GM12878 (cell line): ENCODE measurements around the gene CHPT1.

Source experiments
- CTCF ChIP-seq, 3 experiments: IDR thresholded peaks in 2 of 3; conservative IDR thresholded peaks in 1 of 3; 2 replicates each; pipeline ENCODE4 v1.5.1; 2011; ENCODE audit warnings: low read depth in 3 of 3, low read length in 3 of 3, mild to moderate bottlenecking in 3 of 3, control low read depth in 2 of 3, moderate library complexity in 2 of 3, inconsistent platforms in 1 of 3, mixed read lengths in 1 of 3; ENCODE audit not compliant: control insufficient read depth in 2 of 3, insufficient read depth in 1 of 3; ENCODE audit errors: extremely low read depth in 1 of 3
- KDM1A ChIP-seq: fragments of 200-600 bp; sonication (generic); IDR thresholded peaks from 2 replicates; pipeline ENCODE4 v1.6.1; 2016; ENCODE audit warnings: borderline replicate concordance
- NRF1 ChIP-seq: conservative IDR thresholded peaks from 2 replicates; pipeline ENCODE4 v1.6.1; 2011; ENCODE audit warnings: mild to moderate bottlenecking, low read depth, low read length, improper control_type of control experiment
- POU2F2 ChIP-seq: IDR thresholded peaks from 3 replicates; pipeline ENCODE4 v1.6.1; 2011; ENCODE audit warnings: low read depth, mild to moderate bottlenecking, low read length, borderline replicate concordance
- TCF7 ChIP-seq: IDR thresholded peaks from 2 replicates; pipeline ENCODE4 v1.6.1; 2014; ENCODE audit warnings: antibody characterized with exemption, borderline replicate concordance
- ZNF274 ChIP-seq: IDR thresholded peaks from one replicate; pipeline ENCODE4 v1.8.0; 2011; ENCODE audit not compliant: insufficient read length, insufficient read depth
- TF ChIP-seq, protein P1 (sequence below): IDR thresholded peaks from 2 replicates; pipeline ENCODE4 v1.6.1; 2012; ENCODE audit warnings: low read length, inconsistent platforms

DNA sequence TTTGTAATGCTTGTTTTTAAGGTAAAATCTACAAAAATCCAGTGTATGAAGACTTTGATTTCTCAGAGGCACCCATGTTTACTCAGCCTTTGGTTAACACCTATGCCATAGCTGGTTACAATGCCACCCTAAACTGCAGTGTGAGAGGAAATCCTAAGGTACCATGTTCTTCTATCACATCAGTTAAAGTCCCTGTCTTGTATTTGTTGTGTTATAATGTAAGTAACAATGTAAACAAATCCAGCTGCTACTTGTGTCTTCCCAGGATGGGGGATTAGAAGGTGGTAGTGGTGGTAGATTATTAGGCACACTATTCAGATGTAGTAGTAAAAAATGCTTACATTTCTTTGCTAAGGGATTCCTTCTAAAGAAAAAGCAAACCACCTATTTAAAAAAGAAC lies 19.4 kb upstream of the CHPT1 start:
- TF ChIP-seq CTCF (IDR thresholded peaks at IDR 0.05 in 2 of 3, conservative IDR thresholded peaks at IDR 0.05 in 1 of 3; ENCODE audit: control insufficient read depth in 2 of 3, extremely low read depth in 1 of 3, insufficient read depth in 1 of 3, low read depth in 3 of 3, low read length in 3 of 3) (no peak), NRF1 (no peak), ZNF274 (no peak), KDM1A (no peak), TCF7 (no peak), POU2F2 (no peak)
- TF ChIP-seq, protein P1, sequence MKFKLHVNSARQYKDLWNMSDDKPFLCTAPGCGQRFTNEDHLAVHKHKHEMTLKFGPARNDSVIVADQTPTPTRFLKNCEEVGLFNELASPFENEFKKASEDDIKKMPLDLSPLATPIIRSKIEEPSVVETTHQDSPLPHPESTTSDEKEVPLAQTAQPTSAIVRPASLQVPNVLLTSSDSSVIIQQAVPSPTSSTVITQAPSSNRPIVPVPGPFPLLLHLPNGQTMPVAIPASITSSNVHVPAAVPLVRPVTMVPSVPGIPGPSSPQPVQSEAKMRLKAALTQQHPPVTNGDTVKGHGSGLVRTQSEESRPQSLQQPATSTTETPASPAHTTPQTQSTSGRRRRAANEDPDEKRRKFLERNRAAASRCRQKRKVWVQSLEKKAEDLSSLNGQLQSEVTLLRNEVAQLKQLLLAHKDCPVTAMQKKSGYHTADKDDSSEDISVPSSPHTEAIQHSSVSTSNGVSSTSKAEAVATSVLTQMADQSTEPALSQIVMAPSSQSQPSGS: no peak
